ENCODE results near the gene HOXA2. TPM values are rescaled to one million over a fixed set of nuclear protein-coding genes. Genes with fewer than 3 reads are reported as not detected.

HOXA2 gene
- total and polyA plus RNA-seq, 2 of the 8 experiments (the other 6 are each of a cell fraction or from before 2014, with no cell fraction given) = not detected

- Histone ChIP-seq H4K5ac (ENCODE audit: insufficient read length, low read depth, low read length) (no peak overlapping the region), H2BK20ac (ENCODE audit: low read length) (no peak overlapping the region), H2BK12ac (ENCODE audit: low read depth, low read length) (no peak overlapping the region), H2BK15ac (ENCODE audit: low read length) (no peak overlapping the region), H4K20me1 (replicated peaks in 1 of 2; ENCODE audit: control insufficient read depth in 1 of 2, insufficient read depth in 2 of 2, low read length in 2 of 2) (peaks cover 30 to 44% of the 10 kb centered on the region in 2 experiments), H3K27me3 (replicated peaks in 1 of 4; ENCODE audit: control insufficient read depth in 3 of 4, extremely low read depth in 1 of 4, insufficient read depth in 3 of 4, low read length in 3 of 4) (peaks cover 96 to 99% (median 97%) of the 10 kb centered on the region in 4 experiments), H4K8ac (ENCODE audit: extremely low read depth, insufficient read depth, low read length) (peak overlapping the region; percentile 53; the same call in 1 of the 2 replicates), H3K79me2 (ENCODE audit: control insufficient read depth in 1 of 2, insufficient read depth in 2 of 2, low read length in 2 of 2) (no peaks in the 10 kb centered on the region), H2AK5ac (ENCODE audit: low read depth, low read length) (no peak overlapping the region), H3K9me3 (ENCODE audit: insufficient read depth in 2 of 2, low read depth in 1 of 2, low read length in 1 of 2) (no peaks in the 10 kb centered on the region), H3K4me2 (ENCODE audit: insufficient read depth in 1 of 2, low read depth in 2 of 2, low read length in 2 of 2) (no peak overlapping the region; a peak in 2 of 4 replicates), H3K27ac (ENCODE audit: low read depth, low read length) (no peak overlapping the region), H3K14ac (ENCODE audit: insufficient read length) (no peak overlapping the region), H3K4me3 (ENCODE audit: extremely low read depth in 1 of 4, insufficient read depth in 2 of 4, low read depth in 3 of 4, low read length in 4 of 4) (no peak overlapping the region), H2BK120ac (replicated peaks; ENCODE audit: low read depth, low read length) (no peak overlapping the region), H3K18ac (ENCODE audit: extremely low read depth, low read length) (no peak overlapping the region), H3K9ac (replicated peaks in 1 of 4; ENCODE audit: extremely low read depth in 1 of 4, low read depth in 3 of 4, low read length in 3 of 4) (no peak overlapping the region), H2BK5ac (ENCODE audit: low read depth, low read length) (no peak overlapping the region), H3K56ac (replicated peaks; ENCODE audit: insufficient read length, low read depth, low read length) (no peak overlapping the region), H4K91ac (replicated peaks; ENCODE audit: insufficient read length, low read length) (no peak overlapping the region), H2AFZ (ENCODE audit: low read length) (no peak overlapping the region), H3K23ac (ENCODE audit: insufficient read length) (no peak overlapping the region), H3K4me1 (replicated peaks in 1 of 4; ENCODE audit: control insufficient read depth in 3 of 4, insufficient read depth in 4 of 4, low read length in 3 of 4) (peaks cover 0 to 10% (median 2%) of the 10 kb centered on the region in 4 experiments; a peak in 5 of 7 replicates), H3K79me1 (ENCODE audit: low read depth, low read length) (no peaks in the 10 kb centered on the region), H3K4ac (replicated peaks; ENCODE audit: insufficient read length, low read depth, low read length) (no peak overlapping the region), H3K36me3 (ENCODE audit: control insufficient read depth in 2 of 4, insufficient read depth in 4 of 4, low read length in 3 of 4) (peaks cover 0 to 3% (median 0%) of the 10 kb centered on the region in 4 experiments; a peak in 2 of 8 replicates), H3K23me2 (ENCODE audit: low read depth, low read length) (no peaks in the 10 kb centered on the region)
- 5% methylated on average over 44 of the region's 45 CpGs; no CpG with 5 or more reads in 1 of the 2 experiments for WGBS, 2 experiments (ENCODE audit: extremely low coverage in 1 of 2, insufficient coverage in 1 of 2, insufficient read length in 1 of 2, insufficient replicate concordance in 2 of 2, low coverage in 1 of 2, low lambda C conversion rate in 2 of 2, missing lambda C conversion rate in 1 of 2)
- DNase-seq (ENCODE audit: low read depth in 1 of 2, low spot score in 2 of 2) = peak in 1 of 2 experiments; percentile 68
- TF ChIP-seq EZH2 (IDR thresholded peaks at IDR 0.05; ENCODE audit: low read depth, low read length, severe bottlenecking) (peak; percentile 99), SUZ12 (IDR thresholded peaks at IDR 0.05; ENCODE audit: low read length) (peak; percentile 99), RNF2 (IDR thresholded peaks at IDR 0.05; ENCODE audit: borderline replicate concordance, low read depth, low read length, missing control alignments, poor library complexity, severe bottlenecking) (peak; percentile 97), CTBP2 (IDR thresholded peaks at IDR 0.05; ENCODE audit: borderline replicate concordance, insufficient read depth, insufficient read length, low read length) (peak; percentile 86), CBX8 (IDR thresholded peaks at IDR 0.05; ENCODE audit: borderline replicate concordance, low read depth, low read length) (peak; percentile 82), SP1 (IDR thresholded peaks at IDR 0.05; ENCODE audit: low read depth, low read length) (no peak), SAP30 (IDR thresholded peaks at IDR 0.05; ENCODE audit: insufficient read depth, insufficient replicate concordance, low read length) (no peak)
- ChIA-PET CTCF (ENCODE audit: partially characterized antibody) (interaction anchor here (0.6 to 4.8 kb wide), 7 partner anchors 11 to 1173 kb away, joined by 3 to 33 read pairs (median 4); partner anchors contain the start of gene HOXA5), POLR2A (ENCODE audit: partially characterized antibody) (no interaction called here)
- no peak for FAIRE-seq
These were observed 12.9 kb upstream of the HOXA2 start for GRCh38 chr7:27115221-27116026.
